GM18511 (cell line): ENCODE measurements around the gene KLHL25.

Experiments used
- ATAC-seq: cut with Tn5 transposase; IDR thresholded peaks from one replicate; pipeline ENCODE4 v1.9.1; 2021; ENCODE audit warnings: mild to moderate bottlenecking, moderate library complexity; ENCODE audit not compliant: unreplicated experiment

The KLHL25 gene

GRCh38 chr15:85762039-85762755, 32.5 kb downstream of the KLHL25 start:
- no peak for ATAC-seq

GRCh38 chr15:85761635-85762034, 33.1 kb downstream of the KLHL25 start:
- no peak for ATAC-seq

- no peak for ATAC-seq
Observed at GRCh38 chr15:85760531-85761371, 34.0 kb downstream of the KLHL25 start.

- no peak for ATAC-seq
Observed at GRCh38 chr15:85760049-85760448, 34.7 kb downstream of the KLHL25 start.

GRCh38 chr15:85759376-85759775, 35.3 kb downstream of the KLHL25 start:
- no peak for ATAC-seq

- no peak for ATAC-seq
Observed at GRCh38 chr15:85758655-85758978, 36.1 kb downstream of the KLHL25 start.

GRCh38 chr15:85757939-85758654, 36.6 kb downstream of the KLHL25 start:
- ATAC-seq = no peak

- ATAC-seq = no peak
Observed at GRCh38 chr15:85757073-85757938, 37.4 kb downstream of the KLHL25 start.

GRCh38 chr15:85756411-85757072, 38.2 kb downstream of the KLHL25 start:
- ATAC-seq = no peak

- no peak for ATAC-seq
Observed at GRCh38 chr15:85755942-85756341, 38.8 kb downstream of the KLHL25 start.

- no peak for ATAC-seq
Observed at GRCh38 chr15:85755471-85755870, 39.3 kb downstream of the KLHL25 start.

- no peak for ATAC-seq
Observed at GRCh38 chr15:85754989-85755388, 39.7 kb downstream of the KLHL25 start.

GRCh38 chr15:85753791-85754452, 40.8 kb downstream of the KLHL25 start:
- no peak for ATAC-seq

- ATAC-seq = no peak
Observed at GRCh38 chr15:85753261-85753660, 41.5 kb downstream of the KLHL25 start.

- ATAC-seq = no peak
Observed at GRCh38 chr15:85752491-85752961, 42.2 kb downstream of the KLHL25 start.

GRCh38 chr15:85752124-85752475, 42.6 kb downstream of the KLHL25 start:
- no peak for ATAC-seq

- no peak for ATAC-seq
Observed at GRCh38 chr15:85751291-85752123, 43.2 kb downstream of the KLHL25 start.

GRCh38 chr15:85750319-85751290, 44.1 kb downstream of the KLHL25 start:
- ATAC-seq = no peak
